Endometrial microvascular endothelial cells (primary cell): Measurements from ENCODE around the gene ARHGEF28. TPM values are rescaled to one million over a fixed set of nuclear protein-coding genes. Genes with fewer than 3 reads are reported as not detected.

Experiments used
- in situ Hi-C: cut with HindIII; loops from 2 replicates; pipeline ENCODE4 v1.10.0; 2017; ENCODE audit warnings: low sequenced_read_pairs, low pct_unique_long_range_greater_than_20kb; ENCODE audit errors: inconsistent ontology term
- total RNA-seq: library from RNA; depleted of rRNA; stranded (reverse); fragments of >200 nt; gene quantifications from one replicate; pipeline ENCODE4 v1.2.3, GENCODE V29; 2015; ENCODE audit errors: inconsistent ontology term

ARHGEF28 gene
- total RNA-seq, 1 donor from 2014 or later = 42.9 TPM

DNA sequence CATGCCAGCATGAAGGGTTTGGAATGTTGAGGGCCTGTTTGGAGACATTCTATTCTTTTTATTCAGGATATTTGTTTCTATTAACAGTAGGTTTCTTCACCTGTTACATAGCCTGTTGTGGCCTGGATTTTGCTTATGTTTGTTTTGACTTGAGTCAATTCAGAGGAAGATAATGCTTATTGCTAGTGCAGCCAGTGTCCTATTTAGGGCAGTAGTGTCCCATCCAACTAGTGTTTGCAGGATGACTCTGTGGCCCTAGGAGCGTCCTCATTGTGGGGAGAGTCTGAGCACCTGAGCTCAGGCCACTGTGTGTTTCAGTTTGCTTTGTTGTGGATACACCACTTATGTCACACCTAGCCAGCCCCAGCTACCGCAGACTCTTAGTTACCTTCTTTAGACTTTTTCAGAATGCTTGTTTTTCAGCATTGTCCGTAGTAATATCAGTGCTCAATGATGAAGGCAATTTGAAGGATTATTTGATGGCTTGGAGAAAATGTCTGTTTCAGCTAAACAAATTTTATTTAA lies 90.3 kb downstream of the ARHGEF28 start:
- in situ Hi-C loops = no loop called here

DNA sequence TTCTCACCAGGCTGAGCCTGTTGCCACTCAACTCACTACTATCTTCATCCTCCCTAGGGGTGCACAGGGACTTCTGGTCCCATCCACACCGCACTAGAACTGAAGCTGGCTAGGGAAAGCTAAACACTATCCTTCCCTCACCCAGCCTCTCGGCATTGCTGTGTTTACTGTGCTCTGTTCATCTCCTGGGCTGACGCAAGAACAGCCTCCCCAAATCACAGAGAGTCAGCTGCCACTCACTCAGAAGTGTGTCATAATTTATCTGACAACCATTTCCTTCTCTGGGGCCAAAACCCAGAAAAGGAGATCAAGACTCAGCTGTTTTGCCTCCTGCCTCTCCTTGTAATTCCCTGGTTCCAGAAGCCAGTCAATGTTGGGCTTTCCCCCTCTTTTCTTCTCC lies 92.8 kb downstream of the ARHGEF28 start:
- in situ Hi-C loops = no loop called here

DNA sequence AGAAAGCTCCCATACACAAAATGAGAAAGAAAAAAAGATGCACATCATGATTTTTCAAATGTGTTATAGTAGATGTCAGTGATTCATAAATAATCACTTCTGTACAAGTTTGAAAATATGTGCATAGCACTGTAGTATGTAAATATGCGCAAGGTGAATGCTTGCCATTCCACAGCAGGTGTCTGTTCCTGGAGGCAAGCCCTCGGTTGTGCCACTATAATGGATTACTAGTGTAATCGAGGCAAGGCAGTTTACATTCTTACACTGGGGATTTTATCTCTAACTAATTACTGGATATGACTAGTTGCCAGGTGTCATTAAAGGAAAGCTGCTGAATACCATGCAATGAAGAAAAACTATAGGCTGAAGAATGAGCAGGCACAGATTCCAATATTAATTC lies 93.6 kb downstream of the ARHGEF28 start:
- in situ Hi-C loops = no loop called here

DNA sequence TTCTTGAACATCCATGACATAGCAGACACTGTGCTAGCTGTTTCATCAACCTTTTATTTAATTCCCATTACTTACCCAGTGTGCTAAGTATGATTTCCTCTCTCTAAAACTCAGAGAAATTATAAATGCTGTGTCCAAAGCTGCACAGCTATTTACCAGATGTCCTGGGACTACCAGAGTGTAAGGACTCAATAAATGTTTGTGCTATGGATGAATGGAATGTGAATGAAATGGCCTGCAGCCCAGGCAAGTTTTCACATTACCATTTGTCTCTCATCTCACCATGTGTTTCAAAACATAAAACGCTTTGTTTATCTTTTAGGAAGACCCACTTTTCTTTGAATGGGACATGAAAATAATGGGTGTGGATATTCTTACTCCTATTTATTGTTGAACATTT lies 96.2 kb downstream of the ARHGEF28 start:
- in situ Hi-C loops = no loop called here

DNA sequence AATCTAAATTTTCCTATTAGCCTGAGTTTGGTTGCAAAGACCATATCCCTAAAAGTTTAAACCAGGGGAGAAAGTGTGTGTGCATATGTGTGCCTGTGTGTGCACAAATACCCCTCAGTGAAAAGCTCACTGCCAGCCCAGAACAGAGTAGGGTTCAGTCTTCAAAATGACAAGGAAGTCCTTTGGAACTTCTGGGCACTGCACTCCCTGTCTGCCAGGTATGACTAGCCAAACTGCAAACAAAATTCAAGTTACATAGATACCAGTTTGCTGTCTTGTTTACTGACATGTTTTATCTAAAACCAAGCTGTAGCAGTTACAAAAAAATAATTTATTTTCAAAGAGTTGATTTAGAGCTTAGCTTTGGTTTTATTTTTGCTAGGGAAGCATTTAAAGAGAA lies 100.1 kb downstream of the ARHGEF28 start:
- in situ Hi-C loops = no loop called here

DNA sequence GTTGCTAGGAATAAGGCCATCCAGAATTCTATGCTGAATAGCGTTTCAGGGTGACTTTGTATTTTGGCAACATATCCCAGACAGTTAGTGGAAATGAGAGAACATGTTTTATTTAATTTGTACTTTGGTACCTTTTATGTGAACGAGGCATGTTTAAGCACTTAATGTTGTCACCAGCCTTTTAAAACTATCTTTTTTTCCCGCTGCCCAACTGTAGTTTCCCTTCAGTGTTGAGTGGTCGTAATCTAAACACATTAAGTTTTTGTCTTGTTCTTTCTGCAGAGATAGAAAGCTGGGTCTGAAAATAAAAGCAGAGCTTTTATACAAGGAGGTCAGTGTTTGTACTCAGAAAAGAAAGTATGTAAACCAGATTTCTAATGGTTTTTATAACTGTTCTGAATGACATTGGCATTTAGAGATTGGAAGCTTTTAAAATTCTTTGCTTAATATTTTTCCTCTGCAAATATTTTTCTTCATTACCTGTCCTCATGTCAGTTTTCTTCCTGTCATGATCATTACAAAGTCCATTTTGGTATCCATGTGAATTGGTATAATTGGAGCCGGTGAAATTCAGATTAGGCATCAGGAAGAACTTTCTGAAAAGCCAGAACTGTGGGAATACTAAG lies 100.7 kb downstream of the ARHGEF28 start:
- in situ Hi-C loops = no loop called here

DNA sequence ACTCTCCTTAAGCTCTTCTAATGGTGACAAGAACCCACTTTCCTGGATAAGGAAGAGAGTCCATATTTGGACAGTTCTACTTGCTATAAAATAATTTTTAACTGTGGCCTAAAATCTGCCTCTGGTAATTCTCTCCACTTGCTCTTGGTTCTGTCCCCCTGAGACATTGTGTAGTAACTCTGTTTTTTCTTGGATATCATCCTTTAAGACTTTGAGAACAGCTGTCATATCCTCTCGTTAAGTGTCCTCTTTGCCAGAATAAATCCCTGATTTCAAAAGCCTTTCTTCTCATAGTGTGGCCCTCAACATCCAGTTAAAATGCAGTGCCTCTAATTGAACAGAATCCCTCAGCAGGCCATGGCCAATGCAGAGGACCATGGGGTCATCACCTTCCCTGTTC lies 101.5 kb downstream of the ARHGEF28 start:
- in situ Hi-C loops = no loop called here

DNA sequence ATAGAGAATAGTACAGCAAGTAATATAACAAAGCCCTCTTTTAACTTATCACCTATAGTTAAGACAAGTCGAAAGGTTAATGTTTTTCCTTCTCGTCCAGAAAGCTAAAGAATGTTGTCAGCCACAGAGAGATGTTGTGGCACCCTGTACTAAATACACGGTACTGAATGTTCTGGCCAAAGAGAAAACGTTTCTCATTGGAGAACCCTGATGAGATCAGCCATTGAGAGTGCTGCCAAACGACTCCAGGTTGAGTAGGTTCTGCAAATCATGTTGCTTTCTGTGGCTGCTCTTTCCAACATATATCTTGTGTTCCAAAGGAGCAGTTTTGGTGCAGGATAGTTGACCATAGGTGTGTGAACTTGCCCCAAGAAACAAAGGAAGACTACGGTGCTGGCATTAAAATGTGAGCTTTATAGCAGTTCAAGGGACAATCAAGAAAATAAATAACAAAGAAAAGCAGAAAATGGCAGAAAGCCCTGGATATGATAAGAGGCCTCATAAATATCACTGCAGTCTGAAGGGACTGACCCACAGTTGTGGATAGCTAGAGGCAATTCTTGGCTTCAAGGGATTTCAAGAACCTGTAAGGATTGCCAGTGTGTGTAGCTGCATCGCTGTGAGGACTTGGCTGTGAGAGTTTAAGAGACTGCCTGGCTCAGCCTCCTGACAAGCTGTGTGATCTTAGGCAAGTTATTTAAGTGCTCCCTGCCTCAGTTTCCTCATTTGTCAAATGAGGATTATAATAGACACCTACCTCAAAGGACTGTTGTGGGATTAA lies 102.7 kb downstream of the ARHGEF28 start:
- in situ Hi-C loops = no loop called here

DNA sequence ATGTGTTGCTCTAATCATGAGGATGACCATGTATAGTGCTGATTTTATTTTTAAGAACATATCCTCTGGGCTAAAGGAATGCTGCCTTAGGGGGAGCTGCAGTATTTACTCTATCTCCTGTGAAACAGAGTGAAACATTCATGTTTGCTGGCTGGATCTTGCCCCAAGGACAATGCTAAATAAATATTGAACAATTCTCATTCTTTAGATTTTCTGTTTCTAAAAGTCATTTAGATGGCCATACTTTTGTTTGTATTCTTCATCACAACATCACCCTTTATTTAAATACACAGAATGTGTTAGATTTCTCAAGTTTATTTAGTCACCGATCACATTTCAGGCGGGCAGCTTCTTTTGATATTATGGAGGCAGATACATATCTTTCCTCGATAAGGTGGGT lies 103.3 kb downstream of the ARHGEF28 start:
- in situ Hi-C loops = no loop called here

DNA sequence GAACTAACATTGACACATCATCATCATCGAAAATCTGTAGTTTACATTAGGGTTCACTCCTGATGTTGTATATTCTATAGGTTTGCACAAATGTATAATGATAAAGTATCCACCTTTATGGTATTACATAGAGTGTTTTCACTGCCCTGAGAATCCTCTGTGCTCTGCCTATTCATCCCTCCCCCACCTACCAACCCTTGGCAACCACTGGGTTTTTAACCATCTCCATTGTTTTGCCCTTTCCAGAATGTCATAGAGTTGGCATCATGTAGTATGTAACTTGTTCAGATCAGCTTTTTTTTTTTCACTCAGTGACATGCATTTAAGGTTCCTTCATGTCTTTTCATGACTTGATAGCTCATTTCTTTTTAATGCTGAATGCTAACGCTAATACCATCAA lies 106.0 kb downstream of the ARHGEF28 start:
- in situ Hi-C loops = no loop called here

DNA sequence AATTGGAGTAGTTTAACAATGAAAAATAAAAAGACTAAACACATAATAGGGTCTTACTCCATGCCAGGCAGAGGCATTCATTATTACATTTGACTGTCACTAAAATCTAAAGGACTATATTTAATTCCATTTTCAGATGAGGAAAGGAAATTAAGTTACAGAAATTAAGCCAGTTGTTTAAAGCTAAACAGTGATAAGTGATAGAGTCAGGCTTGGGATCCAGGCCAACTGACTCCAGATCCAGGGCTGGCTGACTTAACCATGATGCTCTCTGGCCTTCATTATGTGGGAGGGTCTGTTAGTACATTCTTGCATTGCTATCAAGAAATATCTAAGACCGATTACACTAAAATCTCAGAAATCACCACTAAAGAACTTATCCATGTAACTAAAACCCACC lies 107.2 kb downstream of the ARHGEF28 start:
- in situ Hi-C loops = no loop called here

DNA sequence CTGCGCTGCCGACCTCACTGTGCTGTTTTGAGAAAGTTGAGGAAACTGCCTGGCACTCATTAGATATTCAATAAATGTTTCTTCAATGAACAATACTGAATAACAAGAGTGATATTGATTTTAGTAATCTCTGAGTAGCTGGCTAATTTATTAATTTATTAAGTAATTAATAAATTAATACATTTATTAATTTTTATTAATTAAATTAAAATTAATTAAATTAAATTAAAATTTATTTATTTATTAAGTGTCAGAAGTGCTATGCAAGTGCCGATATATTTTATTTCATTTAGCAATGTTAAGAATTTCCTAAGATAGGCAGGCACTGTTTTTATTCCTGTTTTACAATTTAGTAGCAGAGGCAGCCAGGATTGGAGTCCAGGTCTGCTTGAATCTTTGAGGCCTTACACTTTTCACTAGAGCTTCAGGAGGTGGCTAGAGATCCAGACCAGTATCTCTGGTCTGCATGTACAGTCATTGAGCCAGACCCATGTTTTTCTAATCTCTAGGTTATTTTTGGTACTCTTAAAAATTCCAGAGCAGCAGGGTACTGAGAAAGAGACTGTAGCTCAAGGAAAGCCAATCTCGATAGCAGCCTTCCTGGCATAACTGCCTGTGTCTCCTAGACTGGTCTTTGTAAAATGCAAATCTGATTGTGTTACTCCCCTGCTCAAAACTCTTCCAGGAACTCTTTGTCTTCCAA lies 109.2 kb downstream of the ARHGEF28 start:
- in situ Hi-C loops = no loop called here

DNA sequence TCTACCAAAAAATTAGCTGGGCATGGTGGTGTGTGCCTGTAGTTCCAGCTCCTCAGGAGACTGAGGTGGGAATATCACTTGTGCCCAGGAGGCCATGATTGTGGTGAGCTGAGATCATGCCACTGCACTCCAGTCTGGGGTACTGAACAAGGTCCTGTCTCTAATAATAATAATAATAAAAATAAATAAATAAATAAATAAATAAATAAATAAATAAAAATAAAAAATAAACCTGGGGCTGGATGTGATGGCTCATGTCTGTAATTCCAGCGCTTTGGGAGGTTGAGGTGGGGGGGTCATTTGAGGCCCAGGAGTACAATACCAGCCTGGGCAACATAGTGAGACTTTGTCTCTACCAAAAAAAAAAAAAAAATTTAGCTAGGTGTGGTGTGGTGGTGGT lies 113.7 kb downstream of the ARHGEF28 start:
- in situ Hi-C loops = no loop called here

DNA sequence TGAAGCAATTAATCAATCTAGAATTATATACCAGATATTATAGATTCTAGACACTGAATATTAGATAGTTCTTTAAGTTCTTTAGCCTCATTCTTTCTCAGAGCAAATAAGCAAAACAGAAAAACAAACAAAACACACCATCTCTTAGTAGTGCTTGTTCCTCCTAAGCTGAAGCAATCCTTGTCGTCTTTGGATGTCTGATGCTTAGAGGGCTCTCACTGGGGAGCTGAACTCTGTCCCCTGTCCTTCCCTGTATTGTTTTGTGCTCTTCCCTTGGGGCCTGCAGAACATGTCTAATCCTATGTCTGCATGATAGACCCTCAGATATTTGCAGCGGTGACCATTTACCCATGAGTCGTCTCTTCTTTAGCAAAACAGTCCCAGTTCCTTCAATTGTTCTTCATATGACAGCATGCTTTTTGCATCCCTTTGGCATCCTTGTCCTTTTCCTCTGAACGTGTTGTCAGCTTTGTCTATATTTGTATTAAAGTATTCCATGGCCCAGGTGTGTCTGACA lies 114.3 kb downstream of the ARHGEF28 start:
- in situ Hi-C loops = no loop called here

DNA sequence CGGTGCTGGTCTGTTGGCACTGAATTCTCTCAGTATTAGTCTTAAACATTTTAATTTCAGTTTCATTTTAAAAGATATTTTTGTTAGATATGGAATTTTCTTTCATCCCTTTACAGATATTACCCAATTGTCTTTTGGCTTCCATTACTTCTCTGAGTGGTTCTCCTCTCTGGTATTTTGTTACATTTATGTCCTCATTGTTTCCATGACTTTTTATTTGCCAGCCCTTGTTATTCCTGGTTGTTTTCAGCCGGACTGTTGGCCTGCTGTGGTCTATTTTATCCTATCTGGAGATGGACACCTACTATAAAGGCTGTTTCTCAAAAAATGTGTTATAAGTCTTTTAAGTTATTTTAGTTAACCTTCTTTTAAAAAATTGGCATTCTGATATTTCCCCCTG lies 117.2 kb downstream of the ARHGEF28 start:
- in situ Hi-C loops = no loop called here

DNA sequence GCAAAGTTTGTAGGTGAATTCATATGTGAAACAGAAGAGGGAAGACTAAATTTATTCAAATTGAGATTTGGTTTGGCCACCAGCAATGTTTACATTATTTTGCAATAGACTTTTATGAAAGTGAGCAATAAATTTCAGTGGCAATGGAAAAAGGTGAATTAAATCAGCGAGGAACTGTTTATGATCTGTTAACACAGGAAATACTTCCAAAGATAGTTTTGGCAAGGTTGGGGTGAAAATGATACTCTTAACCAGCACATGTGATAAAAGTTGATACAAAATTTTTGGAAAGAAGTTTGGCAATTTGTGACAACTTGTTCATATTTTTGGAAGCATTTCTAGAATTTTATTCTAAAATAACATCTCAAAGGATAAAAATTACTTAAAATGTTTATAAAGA lies 119.8 kb downstream of the ARHGEF28 start:
- in situ Hi-C loops = no loop called here

DNA sequence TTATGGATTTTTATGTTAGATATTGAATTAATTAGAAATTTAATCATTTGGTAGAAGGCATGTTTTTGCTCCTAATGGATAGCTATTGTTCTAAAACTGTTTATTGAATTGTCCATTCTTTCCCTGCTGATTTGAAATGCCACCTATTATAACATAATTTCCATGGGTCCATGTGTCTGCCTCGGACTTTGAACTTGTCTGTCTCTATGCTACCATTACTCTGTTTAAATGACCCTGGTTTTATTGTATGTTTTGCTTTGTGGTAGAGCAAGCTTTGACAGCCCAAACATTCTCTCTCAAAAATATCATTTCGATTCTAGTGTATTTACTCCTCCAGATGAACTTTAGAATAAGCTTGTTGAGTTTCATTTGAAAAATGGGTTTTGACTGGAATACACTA lies 120.6 kb downstream of the ARHGEF28 start:
- in situ Hi-C loops = no loop called here

DNA sequence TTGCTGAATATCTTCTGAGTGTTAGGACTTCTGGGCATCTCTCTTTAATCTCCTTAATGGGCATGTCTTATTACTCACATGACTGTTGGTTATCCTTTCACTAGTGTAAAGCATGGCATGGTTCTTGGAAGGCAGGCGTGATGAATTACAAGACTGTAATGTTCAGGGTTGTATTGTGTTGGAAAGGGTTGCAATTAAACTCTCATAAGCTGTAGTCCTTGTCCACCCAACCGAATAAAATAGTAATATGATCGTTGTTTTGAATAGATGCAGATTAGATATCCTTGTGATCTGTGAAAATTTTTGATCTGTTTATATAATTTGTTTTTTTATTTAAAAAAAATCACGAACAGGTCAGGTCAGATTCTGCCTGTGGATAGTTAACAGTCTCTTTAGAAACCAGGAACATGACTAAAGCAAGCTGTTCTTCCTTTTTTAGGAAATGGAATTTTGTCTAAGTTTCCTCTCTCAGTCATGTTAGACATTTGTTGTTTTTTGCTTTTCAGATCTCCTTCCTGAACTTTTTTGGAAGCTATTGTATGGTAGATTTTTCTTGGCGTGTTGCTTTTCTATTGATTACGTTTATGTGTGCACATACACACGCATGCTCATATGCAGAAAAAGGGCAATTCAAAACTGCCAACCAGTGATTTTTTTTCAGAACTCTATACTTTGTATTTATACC lies 121.8 kb downstream of the ARHGEF28 start:
- in situ Hi-C loops = no loop called here
